Esophagus (tissue), 2 donors: ENCODE results near the gene THSD7B. TPM values are rescaled to one million over a fixed set of nuclear protein-coding genes. Genes with fewer than 3 reads are reported as not detected.

Experiments used
- H3K27ac ChIP-seq, 2 donors: one replicate each; pipeline ENCODE4 v1.5.1; 2013; ENCODE audit warnings: low read depth in 2 of 2, mild to moderate bottlenecking in 2 of 2, inconsistent platforms in 1 of 2, low read length in 1 of 2, moderate library complexity in 1 of 2
- H3K27me3 ChIP-seq, 2 donors: one replicate each; pipeline ENCODE4 v1.6.1; 2013; ENCODE audit warnings: low read length in 2 of 2, control low read depth in 1 of 2, mild to moderate bottlenecking in 1 of 2; ENCODE audit not compliant: insufficient read depth in 2 of 2, control insufficient read depth in 1 of 2
- H3K36me3 ChIP-seq, 2 donors: one replicate each; pipeline ENCODE4 v1.6.1; 2013; ENCODE audit warnings: low read length in 1 of 2; ENCODE audit not compliant: control insufficient read depth in 2 of 2, insufficient read depth in 2 of 2
- H3K4me1 ChIP-seq, 2 donors: one replicate each; pipeline ENCODE4 v1.6.1; 2013; ENCODE audit warnings: low read length in 1 of 2; ENCODE audit not compliant: control insufficient read depth in 2 of 2, insufficient read depth in 2 of 2
- H3K4me3 ChIP-seq, 2 donors: one replicate each; pipeline ENCODE4 v1.5.1; 2013; ENCODE audit warnings: low read length in 2 of 2, mild to moderate bottlenecking in 2 of 2, low read depth in 1 of 2, moderate library complexity in 1 of 2
- H3K9me3 ChIP-seq, 2 donors: one replicate each; pipeline ENCODE4 v1.6.1; 2013; ENCODE audit warnings: mild to moderate bottlenecking in 2 of 2, low read depth in 1 of 2, low read length in 1 of 2, moderate library complexity in 1 of 2; ENCODE audit not compliant: control insufficient read depth in 2 of 2, insufficient read depth in 1 of 2
- WGBS, 2 donors: extraction: QIAGEN DNeasy Blood & Tissue Kit; methylation state at CpG; one replicate each; pipeline ENCODE4 v1.1.7; 2013; 5-methylcytosine and 5-hydroxymethylcytosine counted together
- polyA plus RNA-seq, 2 donors: library from polyadenylated mRNA; stranded (reverse); fragments of 200-250 nt; gene quantifications; one replicate each; pipeline ENCODE4 v1.2.3, GENCODE V29; 2013
- donor health status: healthy with polysubstance abuse.
- donor health status: Bipolar disorder and iron deficiency.

The THSD7B gene
- polyA plus RNA-seq, 2 donors, result 0.22 to 0.32 TPM

DNA sequence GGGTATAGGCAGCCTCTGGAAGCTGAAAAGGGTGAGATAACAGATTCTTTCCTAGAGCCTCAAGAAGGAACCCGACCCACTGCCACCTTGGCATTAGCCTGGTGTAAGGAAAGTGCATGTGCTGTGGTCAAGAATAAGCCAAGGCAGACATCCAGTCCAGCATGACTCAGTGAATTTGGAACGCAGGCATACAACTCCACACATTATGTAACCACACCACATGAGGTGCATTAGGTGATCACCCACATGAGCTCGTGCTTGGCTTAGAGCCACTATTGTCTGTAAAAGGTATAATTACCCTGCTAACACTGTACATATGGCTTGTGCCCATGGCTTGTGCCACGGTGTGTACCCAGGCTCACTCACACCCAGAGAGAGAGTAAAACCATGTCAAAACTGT, 615.3 kb downstream of the THSD7B start:
- 27 to 39% methylated on average over 4 of the region's 4 CpGs for WGBS, 2 donors

DNA sequence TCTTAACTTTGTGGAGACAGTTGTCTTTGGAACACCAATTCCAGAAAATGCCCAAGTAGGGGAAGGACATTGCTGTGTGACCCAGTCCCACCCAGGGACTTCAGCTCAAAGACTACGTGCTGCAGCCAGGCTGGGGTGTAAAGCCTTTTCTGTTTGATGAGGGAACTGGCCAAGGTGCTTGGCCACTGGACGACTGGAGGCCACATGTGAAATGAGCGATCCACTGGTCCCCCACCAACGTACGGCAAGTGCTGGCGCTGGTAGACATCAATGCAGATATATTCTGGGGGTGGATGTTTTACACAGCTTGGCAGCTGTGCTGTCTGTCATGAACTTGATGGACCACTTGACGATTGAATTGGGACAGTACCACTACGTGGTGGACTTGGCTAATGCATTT, 616.4 kb downstream of the THSD7B start:
- H3K27ac ChIP-seq, result no peak overlapping the region
- H3K9me3 ChIP-seq, result peaks cover 0 to 5% of the 10 kb centered on the region in 2 donors
- H3K4me1 ChIP-seq, result no peaks in the 10 kb centered on the region
- WGBS, 2 donors, result 86 to 93% methylated on average over 8 of the region's 8 CpGs
- H3K4me3 ChIP-seq, result no peak overlapping the region
- no peaks in the 10 kb centered on the region for H3K36me3 ChIP-seq
- H3K27me3 ChIP-seq, result no peaks in the 10 kb centered on the region

More for the DNA sequence above, 615.3 kb downstream of the THSD7B start:
- Histone ChIP-seq H3K4me3 (no peak overlapping the region), H3K4me1 (no peaks in the 10 kb centered on the region), H3K9me3 (peaks cover 0 to 5% of the 10 kb centered on the region in 2 donors), H3K27ac (no peak overlapping the region), H3K27me3 (no peaks in the 10 kb centered on the region), H3K36me3 (no peaks in the 10 kb centered on the region)

DNA sequence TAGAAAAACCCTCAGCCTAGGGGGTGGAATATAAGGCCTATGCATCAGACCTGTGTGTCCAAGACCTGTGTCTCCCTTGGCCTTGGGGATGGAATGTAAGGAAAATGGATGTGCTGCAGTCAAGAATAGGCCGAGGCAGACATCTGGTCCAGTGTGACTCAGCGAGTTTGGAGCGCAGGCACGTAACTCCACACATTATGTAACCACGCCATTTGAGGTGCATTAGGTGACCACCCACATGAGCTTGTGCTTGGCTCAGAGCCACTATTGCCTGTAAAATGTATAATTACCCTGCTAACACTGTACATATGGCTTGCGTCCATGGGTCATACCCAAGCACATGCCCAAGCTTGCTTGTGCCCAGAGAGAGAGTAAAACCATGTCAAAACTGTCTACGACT, 618.0 kb downstream of the THSD7B start:
- Histone ChIP-seq H3K36me3 (no peaks in the 10 kb centered on the region), H3K27ac (no peak overlapping the region), H3K4me1 (no peaks in the 10 kb centered on the region), H3K9me3 (peaks cover 0 to 5% of the 10 kb centered on the region in 2 donors), H3K4me3 (no peak overlapping the region), H3K27me3 (no peaks in the 10 kb centered on the region)
- 91 to 93% methylated on average over 7 of the region's 7 CpGs for WGBS, 2 donors

DNA sequence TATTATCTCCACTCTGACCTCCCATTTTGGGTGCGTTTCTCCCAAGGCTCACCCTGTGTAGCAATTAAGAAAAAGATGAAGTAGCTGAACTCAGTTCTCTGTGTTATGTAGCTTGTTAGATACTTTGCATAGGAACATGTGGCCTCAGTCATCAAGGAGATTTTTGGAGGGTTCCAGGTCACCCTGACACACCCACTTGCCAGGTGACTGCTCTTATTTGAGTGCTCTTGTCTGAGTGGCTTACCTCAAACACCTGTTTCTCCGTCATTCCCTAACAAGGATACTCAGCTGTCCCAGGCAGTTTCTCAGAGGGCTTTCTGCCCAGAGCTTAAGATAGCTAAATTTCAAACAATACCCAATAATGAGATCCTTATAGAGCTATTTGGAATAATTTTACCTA, 621.7 kb downstream of the THSD7B start:
- H3K4me1 ChIP-seq, result no peaks in the 10 kb centered on the region
- H3K36me3 ChIP-seq, result no peaks in the 10 kb centered on the region
- H3K9me3 ChIP-seq, result peaks cover 0 to 5% of the 10 kb centered on the region in 2 donors
- no peaks in the 10 kb centered on the region for H3K27me3 ChIP-seq
- H3K4me3 ChIP-seq, result no peak overlapping the region
- WGBS, 2 donors, result 79 to 83% methylated on average over 2 of the region's 2 CpGs
- no peak overlapping the region for H3K27ac ChIP-seq

DNA sequence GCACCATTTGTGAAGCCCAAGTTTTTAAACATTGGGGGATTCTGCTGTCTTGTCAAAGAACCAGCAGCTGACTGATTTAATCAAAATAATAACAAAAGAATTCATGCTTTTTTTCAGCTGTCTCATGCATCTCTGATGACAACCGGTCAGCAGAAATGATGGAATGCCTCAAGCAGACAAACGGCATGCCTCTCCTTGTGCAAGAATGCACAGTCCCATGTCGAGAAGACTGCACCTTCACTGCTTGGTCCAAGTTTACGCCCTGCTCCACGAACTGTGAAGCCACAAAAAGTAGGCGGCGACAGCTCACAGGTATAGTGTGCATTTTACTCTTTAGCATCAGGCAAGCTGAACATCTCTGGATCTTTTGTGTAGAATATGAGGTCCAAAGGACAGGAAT, 640.2 kb downstream of the THSD7B start:
- no peak overlapping the region for H3K27ac ChIP-seq
- no peak overlapping the region for H3K4me3 ChIP-seq
- no peaks in the 10 kb centered on the region for H3K27me3 ChIP-seq
- no peaks in the 10 kb centered on the region for H3K9me3 ChIP-seq
- H3K4me1 ChIP-seq, result no peaks in the 10 kb centered on the region
- H3K36me3 ChIP-seq, result no peaks in the 10 kb centered on the region
- 80 to 82% methylated on average over 7 of the region's 7 CpGs for WGBS, 2 donors

DNA sequence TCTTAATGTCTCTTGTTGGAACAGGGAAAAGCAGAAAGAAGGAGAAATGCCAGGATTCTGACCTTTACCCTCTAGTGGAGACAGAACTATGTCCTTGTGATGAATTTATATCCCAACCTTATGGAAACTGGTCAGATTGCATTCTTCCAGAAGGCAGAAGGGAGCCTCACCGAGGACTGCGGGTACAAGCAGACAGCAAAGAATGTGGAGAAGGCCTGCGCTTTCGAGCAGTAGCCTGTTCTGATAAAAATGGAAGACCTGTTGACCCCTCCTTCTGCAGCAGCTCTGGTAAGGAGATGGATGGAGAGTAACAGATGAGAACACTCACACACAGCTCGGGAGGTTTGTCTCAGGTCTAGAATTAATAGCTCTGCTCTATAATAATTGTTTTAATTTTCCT, 646.2 kb downstream of the THSD7B start:
- 55 to 57% methylated on average over 5 of the region's 5 CpGs for WGBS, 2 donors

DNA sequence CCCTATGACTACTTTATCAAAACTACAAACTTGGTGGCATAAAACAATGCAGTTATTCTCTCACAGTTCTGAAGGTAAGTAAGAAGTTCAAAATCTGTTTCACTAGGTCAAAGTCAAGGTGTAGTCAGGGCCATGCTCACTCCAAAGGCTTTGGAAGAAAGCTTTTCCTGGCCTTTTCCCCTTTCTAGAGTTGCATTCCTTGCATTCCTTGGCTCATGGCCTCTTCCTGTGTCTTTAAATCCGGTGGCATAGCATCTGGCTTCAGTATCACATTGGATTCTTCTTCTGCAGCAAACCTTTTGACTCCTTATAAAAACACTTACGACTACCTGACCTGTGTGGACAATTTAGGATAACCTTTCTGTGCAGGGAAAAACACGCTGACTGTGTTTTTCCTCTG, 655.4 kb downstream of the THSD7B start:
- Histone ChIP-seq H3K9me3 (no peaks in the 10 kb centered on the region), H3K27ac (no peak overlapping the region), H3K36me3 (no peaks in the 10 kb centered on the region), H3K4me1 (no peaks in the 10 kb centered on the region), H3K4me3 (no peak overlapping the region), H3K27me3 (no peaks in the 10 kb centered on the region)
- 52 to 56% methylated on average over 3 of the region's 3 CpGs for WGBS, 2 donors

More for the DNA sequence above, 646.2 kb downstream of the THSD7B start:
- H3K4me3 ChIP-seq, result no peak overlapping the region
- no peak overlapping the region for H3K27ac ChIP-seq
- H3K36me3 ChIP-seq, result no peaks in the 10 kb centered on the region
- H3K4me1 ChIP-seq, result no peaks in the 10 kb centered on the region
- no peaks in the 10 kb centered on the region for H3K27me3 ChIP-seq
- H3K9me3 ChIP-seq, result no peaks in the 10 kb centered on the region

DNA sequence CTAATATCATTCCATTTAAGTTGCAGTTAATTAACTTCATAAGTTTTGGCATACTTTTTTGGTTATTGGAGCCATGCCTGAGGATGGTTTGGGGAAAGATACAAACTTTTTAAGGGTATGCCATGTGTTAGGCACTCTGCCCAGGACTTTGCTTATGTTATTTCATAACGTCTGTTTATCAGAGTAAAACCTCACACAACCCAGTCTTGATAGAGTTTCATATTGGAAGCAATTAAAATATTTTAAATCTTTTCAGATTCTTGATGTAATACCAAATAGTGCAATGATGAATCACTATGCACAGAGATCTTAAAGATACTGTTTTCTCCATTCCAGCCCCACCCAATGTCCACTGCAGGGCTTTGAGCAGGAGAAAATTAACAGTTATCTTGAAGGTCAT, 669.8 kb downstream of the THSD7B start:
- H3K4me3 ChIP-seq, result no peak overlapping the region
- H3K9me3 ChIP-seq, result no peaks in the 10 kb centered on the region
- no peaks in the 10 kb centered on the region for H3K36me3 ChIP-seq
- 33 to 34% methylated on average over 1 of the region's 1 CpG for WGBS, 2 donors
- H3K27ac ChIP-seq, result no peak overlapping the region
- H3K27me3 ChIP-seq, result no peaks in the 10 kb centered on the region
- H3K4me1 ChIP-seq, result no peaks in the 10 kb centered on the region

DNA sequence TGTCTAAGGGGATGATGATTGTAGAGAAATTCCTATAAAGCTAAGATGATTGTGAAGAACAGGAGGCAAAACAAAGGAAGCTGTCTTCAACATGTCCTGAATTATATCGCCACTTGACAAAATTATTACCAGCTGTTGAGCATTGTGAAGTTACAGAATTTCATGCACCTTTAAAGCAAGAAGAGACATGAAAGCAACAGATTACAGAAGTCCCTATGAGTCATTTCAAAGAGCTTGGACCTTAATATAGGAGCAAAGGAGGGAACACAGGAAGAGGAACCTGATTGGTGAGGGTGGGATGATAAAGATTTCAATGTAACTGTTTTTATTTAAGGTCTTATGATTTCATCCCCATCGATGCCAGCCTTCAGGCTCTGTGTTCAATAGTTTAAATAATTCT, 672.0 kb downstream of the THSD7B start:
- Histone ChIP-seq H3K36me3 (no peaks in the 10 kb centered on the region), H3K27ac (no peak overlapping the region), H3K9me3 (no peaks in the 10 kb centered on the region), H3K4me3 (no peak overlapping the region), H3K27me3 (no peaks in the 10 kb centered on the region), H3K4me1 (no peaks in the 10 kb centered on the region)
- WGBS, 2 donors, result 57 to 63% methylated on average over 2 of the region's 2 CpGs

DNA sequence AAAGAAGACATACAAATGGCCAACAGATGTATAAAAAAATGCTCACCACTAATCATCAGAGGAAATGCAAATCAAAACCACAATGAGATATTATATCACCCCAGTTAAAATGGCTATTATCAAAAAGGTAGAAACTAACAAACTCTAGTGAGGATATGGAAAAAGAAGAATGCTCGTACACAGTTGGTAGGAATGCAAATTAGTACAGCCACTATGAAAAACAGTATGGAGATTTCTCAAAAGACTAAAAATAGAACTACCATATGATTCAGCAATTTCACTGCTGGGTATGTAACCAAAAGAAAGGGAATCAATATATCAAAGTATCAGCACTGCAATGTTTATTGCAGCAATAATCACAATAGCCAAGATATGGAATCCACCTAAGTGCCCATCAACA, 679.6 kb downstream of the THSD7B start:
- no peaks in the 10 kb centered on the region for H3K27me3 ChIP-seq
- no peaks in the 10 kb centered on the region for H3K4me1 ChIP-seq
- no peaks in the 10 kb centered on the region for H3K36me3 ChIP-seq
- 82 to 83% methylated on average over 1 of the region's 1 CpG for WGBS, 2 donors
- H3K27ac ChIP-seq, result no peak overlapping the region
- H3K9me3 ChIP-seq, result peaks cover 0 to 4% of the 10 kb centered on the region in 2 donors
- no peak overlapping the region for H3K4me3 ChIP-seq
